OCI-LY7 (cell line): ENCODE results near the gene KRT72.

Experiments used
- EZH2phosphoT487 ChIP-seq: fragments of 200-600 bp; sonication (generic); IDR thresholded peaks from 2 replicates; pipeline ENCODE4 v1.6.1; 2018; ENCODE audit warnings: low read depth, borderline replicate concordance, mild to moderate bottlenecking, mixed run types, antibody characterized with exemption, low read length, moderate library complexity, mixed read lengths
- TF ChIP-seq, protein P1 (sequence below): fragments of 200-600 bp; sonication (generic); conservative IDR thresholded peaks from 2 replicates; pipeline ENCODE4 v1.5.1; 2014; ENCODE audit warnings: mild to moderate bottlenecking, antibody characterized with exemption, low read length, moderate library complexity, mixed read lengths

DNA sequence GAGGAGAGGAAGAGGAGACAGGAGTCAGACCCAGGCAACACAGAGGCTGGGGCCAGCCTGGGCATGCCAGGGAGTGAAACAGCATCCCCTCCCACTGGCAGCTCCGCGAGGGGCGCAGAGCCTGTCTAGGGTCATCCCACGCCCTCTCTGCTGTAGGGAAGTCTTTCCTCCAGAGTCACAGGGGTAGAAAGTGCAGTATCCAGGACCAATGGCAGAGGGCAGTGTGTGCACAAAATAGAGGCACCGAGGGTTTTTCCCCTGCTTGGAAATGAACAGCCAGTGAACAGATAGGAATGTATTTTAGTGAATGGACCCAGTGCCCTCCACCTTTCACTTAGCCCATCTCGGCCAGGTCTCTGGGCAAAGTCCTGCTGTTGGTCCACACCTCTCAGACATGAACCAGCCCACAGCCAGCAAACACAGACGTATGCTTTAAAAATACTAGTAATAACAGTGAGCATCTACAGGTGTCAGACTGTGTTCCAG is 18.2 kb downstream of the KRT72 start:
- TF ChIP-seq, protein P1, sequence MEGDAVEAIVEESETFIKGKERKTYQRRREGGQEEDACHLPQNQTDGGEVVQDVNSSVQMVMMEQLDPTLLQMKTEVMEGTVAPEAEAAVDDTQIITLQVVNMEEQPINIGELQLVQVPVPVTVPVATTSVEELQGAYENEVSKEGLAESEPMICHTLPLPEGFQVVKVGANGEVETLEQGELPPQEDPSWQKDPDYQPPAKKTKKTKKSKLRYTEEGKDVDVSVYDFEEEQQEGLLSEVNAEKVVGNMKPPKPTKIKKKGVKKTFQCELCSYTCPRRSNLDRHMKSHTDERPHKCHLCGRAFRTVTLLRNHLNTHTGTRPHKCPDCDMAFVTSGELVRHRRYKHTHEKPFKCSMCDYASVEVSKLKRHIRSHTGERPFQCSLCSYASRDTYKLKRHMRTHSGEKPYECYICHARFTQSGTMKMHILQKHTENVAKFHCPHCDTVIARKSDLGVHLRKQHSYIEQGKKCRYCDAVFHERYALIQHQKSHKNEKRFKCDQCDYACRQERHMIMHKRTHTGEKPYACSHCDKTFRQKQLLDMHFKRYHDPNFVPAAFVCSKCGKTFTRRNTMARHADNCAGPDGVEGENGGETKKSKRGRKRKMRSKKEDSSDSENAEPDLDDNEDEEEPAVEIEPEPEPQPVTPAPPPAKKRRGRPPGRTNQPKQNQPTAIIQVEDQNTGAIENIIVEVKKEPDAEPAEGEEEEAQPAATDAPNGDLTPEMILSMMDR: peak; percentile 77
- no peak for TF ChIP-seq EZH2phosphoT487
